A549 (cell line): ENCODE results near the gene KIAA0040.

Experiments
- FOSB ChIP-seq: fragments of 250-450 bp; sonication (Bioruptor Pico); IDR thresholded peaks from 2 replicates; pipeline ENCODE4 v1.5.0; 2020; ENCODE audit warnings: mild to moderate bottlenecking, moderate library complexity
- MYC ChIP-seq: IDR thresholded peaks from 2 replicates; pipeline ENCODE4 v1.6.1; 2012; ENCODE audit warnings: mild to moderate bottlenecking, inconsistent platforms, low read length, improper control_type of control experiment, borderline replicate concordance

- no peak for TF ChIP-seq FOSB (CRISPR knock-in tag)
- TF ChIP-seq MYC, result no peak
These were observed 3.6 kb downstream of the KIAA0040 start for GRCh38 chr1:175188936-175189335.
